ENCODE measurements around the gene SHPK.

Gene SHPK

DNA sequence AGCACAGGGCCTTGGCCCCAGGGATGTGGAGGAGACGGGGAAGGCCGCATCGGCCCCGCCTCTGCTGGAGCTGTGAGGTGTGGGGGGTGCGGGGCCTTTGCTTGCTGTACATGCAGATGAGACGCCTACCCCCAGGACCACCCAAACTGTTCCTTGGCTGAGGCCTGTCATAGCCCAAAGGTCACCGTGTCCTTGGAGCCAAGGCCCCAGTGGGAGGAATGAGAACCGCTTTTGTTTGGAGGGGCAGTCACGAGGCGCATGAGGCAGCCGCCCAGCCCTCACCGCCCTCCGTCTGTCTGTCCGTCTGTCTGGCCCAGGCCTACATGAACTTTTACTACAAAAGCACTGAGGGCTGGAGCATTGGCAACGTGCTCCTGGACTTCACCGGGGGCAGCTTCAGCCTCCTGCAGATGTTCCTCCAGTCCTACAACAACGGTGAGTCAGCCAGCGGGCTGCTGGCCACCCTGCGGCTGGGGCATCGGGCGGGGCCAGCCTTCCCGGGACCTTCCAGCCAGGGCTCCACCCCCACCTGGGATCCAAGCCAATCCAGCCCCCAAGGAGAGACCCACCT, 23.6 kb upstream of the SHPK start:
- DNase-seq = no peak

- DNase-seq = no peak
These were observed 22.9 kb upstream of the SHPK start for GRCh38 chr17:3658784-3659449.

- DNase-seq = no peak
These were observed 22.1 kb upstream of the SHPK start for GRCh38 chr17:3657874-3658783.

DNA sequence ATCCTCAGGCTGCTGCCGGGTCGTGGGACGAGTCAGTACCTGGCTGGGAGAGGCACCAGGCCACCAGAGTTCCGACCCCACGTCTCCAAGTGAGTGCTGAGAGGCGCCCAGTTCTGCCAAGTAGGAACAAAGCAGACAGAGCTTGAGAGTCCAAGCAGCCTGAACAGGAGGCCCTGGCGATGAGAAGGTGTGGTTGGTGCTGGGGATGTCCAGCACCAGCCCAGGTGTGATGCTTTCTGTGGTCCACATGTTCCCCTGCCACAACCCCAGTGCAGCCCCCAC, 21.5 kb upstream of the SHPK start:
- DNase-seq = no peak

- DNase-seq = no peak
These were observed 20.9 kb upstream of the SHPK start for GRCh38 chr17:3656755-3657587.

DNA sequence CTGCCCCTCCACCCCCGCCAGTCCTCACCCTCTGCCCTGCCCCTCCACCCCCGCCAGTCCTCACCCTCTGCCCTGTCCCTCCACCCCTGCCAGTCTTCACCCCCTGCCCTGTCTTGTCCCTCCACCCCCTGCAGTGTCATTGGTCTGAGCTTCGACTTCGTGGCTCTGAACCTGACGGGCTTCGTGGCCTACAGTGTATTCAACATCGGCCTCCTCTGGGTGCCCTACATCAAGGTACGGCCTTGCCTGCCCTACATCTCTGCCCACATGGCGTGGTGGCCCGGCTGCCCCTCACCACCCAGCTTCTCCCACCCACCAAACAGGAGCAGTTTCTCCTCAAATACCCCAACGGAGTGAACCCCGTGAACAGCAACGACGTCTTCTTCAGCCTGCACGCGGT, 20.3 kb upstream of the SHPK start:
- no peak for DNase-seq

- no peak for DNase-seq
These were observed 19.7 kb upstream of the SHPK start for GRCh38 chr17:3655766-3656165.

DNA sequence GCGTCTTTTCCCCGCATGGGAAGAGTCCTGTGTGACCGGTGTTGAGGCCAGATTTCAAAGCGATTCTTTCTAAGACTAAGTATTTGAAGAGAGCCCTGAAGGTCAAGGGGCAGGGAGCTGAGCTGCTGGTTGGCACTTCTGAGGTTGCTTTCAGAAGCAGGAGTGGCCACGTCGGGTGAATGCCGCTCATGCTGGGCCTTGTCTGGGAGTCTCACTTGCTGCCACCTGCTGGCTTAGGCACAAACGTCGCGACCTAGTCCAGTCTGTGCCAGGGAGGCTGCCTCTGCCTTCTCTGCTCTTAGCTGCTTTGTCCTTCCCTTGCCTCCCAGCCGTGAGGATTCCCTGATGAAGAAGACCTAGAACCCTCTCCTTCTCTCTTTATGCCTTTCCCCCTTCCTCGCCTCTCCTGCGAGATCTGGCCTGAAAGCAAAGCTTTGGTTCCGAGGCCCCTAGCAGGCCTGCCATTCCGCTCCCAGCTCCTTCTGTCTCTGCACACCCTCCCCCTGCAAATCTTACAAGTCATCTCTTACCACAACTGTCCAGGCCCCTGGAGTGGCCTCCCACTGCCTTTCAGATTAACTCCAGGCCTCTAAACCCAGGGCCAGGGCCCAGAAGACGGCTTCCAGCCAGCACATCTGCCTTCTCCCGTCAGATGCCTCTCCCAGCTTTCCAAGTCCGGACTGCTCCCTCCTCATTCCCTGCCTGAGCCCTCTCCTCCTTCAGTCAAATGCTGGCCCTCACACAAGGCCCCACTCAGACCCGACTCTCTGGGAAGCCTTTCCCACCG, 11.9 kb upstream of the SHPK start:
- no peak for DNase-seq

- no peak for DNase-seq
These were observed 11.2 kb upstream of the SHPK start for GRCh38 chr17:3647251-3647650.

GRCh38 chr17:3645310-3645709, 9.3 kb upstream of the SHPK start:
- no peak for DNase-seq

- DNase-seq = no peak
These were observed 7.9 kb upstream of the SHPK start for GRCh38 chr17:3643889-3644349.

DNA sequence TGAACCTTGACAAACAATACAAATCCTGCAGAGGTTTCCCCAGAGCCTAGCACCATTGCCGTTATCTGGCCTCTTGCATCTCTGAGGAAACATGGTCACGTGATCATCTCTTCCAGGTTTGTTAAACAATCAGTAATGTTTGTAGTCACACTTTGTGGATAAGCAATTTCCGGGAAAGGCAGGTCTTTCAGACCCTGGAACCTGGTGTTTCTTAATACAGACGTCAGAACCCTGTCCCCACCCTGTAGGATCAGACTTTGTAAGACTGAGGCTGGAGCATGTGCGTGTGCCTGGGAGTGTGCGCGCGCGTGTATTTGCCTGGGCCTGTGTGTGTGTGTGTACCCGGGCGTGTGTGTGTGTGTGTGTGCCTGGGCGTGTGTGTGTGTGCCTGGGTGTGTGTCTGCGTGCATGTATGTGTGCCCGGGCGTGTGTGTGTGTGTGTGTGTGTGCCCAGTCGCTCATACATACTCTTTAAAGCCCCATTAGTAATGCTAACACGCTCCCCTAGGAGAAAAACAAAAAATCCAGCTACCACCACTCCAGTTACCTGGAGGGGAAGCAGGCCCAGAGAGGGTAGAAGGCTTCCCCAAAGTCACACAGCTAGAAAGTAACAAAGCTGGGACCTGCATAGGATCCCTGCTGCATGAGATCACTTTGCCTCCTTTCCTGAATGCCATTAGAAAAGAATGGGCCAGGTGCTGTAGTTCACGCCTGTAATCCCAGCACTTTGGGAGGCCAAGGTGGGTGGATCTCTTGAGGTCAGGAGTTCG, 5.9 kb upstream of the SHPK start:
- no peak for DNase-seq

DNA sequence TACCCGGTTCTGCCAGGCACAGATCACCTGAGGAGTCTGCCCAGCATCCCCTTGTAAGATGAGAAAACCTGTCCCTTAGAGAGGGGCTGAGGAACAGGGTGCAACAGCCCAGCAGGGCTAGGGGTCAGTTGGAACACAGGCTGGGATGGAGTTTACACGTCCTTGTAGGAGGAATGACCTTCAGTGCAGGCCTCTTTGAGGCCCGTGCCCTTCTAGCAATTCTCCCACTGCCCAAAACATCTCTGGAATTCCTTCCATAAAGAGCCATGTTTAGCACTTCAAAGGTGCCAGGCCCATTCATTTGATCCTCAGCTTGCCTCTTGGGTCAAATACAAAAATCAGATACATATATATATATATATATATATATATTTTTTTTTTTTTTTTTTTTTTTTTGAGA, 5.0 kb upstream of the SHPK start:
- DNase-seq = no peak

DNA sequence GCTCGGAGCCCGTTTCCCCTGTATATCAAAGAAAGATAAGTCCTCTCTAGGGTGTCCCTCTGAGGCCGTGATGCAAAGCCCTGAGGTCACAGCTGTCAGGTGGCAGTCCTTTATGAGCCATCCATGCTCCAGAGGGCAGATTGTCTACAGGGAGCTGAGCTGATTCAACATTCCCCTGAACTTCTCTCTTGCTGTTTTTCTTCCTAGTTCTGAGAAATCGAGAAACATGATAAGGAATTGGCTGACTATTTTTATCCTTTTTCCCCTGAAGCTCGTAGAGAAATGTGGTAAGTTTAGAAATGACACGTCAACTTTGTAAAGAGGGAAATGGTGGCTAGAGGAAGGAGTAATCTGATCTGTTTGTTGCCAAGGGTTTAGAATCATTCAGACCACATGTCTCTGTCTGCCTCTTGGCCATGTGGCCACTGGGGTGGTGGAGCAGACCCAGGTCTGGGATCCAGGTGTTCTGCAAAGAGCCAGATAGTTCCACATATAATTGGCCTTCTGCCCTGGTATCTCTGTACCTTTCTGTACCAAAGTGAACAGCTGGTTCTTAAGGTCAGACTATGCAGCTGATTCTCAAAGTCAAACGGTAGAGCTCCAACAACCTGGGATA, 4.0 kb upstream of the SHPK start:
- no peak for DNase-seq

GRCh38 chr17:3636908-3637373, 891 bp upstream of the SHPK start:
- no peak for DNase-seq

GRCh38 chr17:3635474-3636153, 436 bp downstream of the SHPK start:
- no peak for DNase-seq

DNA sequence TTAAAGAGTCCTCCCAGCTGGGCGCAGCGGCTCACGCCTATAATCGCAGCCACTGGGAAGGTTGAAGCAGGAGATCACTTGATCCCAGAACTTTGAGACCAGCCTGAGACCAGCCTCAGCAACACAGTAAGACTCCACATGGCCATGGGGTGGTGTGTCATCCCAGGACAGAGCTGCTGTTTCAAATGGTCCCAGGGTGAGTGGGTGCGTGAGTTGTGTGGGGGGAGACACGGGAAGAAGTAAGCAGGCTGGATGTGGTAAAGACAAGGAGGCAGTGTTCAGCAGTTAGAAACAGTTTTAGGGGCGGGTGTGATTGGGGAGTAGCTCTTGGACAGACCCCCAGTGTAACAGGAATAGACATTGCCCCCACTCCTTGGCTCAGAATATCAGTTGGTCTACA, 3.8 kb downstream of the SHPK start:
- no peak for DNase-seq

DNA sequence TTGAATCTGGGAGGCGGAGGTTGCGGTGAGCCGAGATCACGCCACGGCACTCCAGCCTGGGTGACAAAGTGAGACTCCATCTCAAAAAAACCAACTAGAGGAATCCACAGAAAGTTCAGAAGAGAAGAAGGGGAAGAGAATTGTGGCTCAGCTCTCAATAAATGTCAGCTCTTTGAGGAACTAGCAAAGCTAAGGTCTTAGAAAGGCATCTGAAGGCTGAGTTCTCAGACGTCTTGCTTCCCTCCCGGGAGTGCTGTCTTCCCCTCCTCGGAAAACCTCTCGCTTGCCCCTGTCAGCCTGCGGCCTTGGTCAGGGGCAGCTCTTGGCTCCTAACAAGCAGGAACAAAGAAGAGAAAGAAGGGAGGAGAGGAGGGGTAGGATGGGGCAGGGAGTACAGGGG, 5.3 kb downstream of the SHPK start:
- no peak for DNase-seq

GRCh38 chr17:3627769-3628167, 8.3 kb downstream of the SHPK start:
- DNase-seq = no peak
